GM20000 (cell line): ENCODE results near the gene TARS3.

Source experiments
- DNase-seq: peaks from one replicate; pipeline ENCODE4 v3.0.0; 2012; ENCODE audit warnings: low spot score
- CTCF ChIP-seq: IDR thresholded peaks from 2 replicates; pipeline ENCODE4 v1.5.1; 2012; ENCODE audit warnings: mild to moderate bottlenecking, control low read depth; ENCODE audit errors: extremely low read depth, missing control alignments

Gene TARS3

DNA sequence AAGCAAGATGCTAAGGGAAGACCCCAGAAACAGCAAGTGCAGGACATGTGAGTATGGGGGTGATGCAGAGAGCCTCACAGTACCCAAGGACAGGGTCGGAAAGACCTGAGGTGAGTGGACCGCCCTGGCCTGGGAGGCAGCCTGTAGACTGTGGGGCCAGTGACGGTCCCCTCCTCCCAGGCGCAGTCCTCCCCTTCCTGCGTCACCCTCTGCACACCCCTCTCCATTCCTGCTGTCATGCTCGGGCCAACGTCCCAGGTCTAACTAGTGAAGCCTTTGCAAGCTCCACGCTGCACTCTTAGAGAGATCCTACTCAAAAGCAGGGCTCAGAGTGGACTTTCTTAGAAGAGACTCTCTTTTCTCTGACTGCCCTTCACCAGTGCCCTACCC lies 113.7 kb downstream of the TARS3 start:
- TF ChIP-seq CTCF: no peak
- no peak for DNase-seq

DNA sequence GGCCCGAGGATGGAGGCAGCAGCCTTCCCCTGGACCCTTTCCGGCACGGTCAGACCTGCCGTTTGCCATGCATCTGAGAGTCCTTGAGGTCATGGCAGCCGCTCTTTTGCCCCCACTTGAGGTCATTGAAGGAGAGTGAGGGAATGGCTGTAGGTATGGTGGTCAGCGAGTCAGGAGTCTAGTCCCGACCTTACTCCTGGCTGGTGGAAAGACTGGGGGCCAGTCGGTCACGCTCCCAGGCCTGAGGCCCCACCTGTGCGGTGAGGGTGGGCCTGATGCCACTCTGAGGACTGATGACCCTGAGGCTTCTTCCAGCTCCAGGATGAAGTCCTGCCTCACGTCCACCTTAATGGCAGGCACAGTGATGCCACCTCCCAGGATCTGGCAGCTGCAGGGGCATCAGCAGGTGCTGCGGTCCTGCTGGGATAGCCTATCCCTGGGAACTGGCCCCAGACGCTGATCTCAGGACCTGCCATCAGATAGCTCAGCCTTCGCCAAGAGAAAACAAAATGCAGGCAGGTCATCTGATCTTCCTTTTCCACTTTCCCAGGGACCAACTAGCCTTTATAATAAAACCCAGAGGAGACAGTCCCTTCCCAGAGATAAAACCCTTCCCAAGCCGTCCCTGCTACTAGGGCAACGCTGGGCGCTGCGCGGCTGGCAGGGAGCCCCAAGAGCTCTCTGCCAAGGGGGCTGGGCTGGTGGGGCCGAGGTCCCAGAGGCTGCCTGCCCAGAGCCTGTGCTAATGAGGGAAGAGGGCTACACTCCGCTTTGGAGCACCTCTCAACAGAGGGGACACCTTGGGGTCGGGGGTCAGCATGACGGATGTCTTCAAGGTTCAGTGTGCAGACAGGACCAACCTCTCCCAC lies 114.3 kb downstream of the TARS3 start:
- no peak for DNase-seq
- no peak for TF ChIP-seq CTCF

GRCh38 chr15:101608201-101608600 lies 116.1 kb downstream of the TARS3 start:
- DNase-seq: no peak
- TF ChIP-seq CTCF: no peak

GRCh38 chr15:101607108-101607507 lies 117.2 kb downstream of the TARS3 start:
- no peak for DNase-seq
- no peak for TF ChIP-seq CTCF

DNA sequence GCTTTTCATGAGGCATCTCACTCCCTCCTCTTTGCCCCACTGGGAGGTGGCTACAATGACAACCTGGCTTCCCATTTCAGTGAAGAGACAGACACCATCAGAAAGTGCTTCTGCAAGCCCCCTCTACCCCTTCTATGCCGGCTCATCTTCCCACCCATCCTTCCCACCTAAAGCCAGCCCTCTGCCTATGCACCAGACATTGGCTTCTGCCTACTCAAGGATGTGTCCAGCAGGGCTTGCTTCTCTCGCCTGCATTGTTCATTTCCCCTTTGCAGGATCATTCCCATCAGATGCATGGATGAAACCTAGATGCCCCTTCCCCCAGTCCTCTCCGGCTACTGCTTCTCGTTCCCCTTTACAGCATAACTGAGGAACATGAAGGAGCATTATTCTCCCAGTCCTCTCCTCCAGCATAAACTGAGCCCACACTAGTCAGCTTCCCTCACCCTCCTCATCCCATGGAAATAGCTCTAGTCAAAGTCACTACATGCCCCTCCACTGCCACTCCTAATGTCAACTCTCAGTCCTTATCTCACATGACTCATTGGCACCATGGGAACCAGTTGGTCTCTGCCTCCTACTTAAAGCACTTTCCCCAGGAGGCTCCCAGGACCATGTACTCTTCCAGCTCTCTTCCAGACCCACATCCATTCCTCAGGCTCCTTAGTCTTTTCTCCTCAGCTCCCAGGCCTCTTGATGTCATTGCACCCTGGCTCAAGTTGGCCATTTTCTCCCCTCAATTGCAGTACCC lies 120.0 kb downstream of the TARS3 start:
- no peak for TF ChIP-seq CTCF
- no peak for DNase-seq
